IgD-negative memory B cell (primary cell): ENCODE data around the gene CYP3A5. TPM values are rescaled to one million over a fixed set of nuclear protein-coding genes. Genes with fewer than 3 reads are reported as not detected.
A peak's percentile ranks its signal among the peaks of the same experiment; 100 is the strongest.
"Not testable (repeated sequence)": the region's sequence is repeated elsewhere in the genome, so short reads cannot be mapped to it uniquely, and the experiment has no call there.

Experiments used
- H3K27ac Mint-ChIP-seq, 3 donors: one replicate each; pipeline ENCODE4 v1.8.0; 2020 to 2022; ENCODE audit warnings: mild to moderate bottlenecking in 3 of 3, mixed read lengths in 3 of 3, moderate library complexity in 1 of 3
- H3K27me3 Mint-ChIP-seq: one replicate; pipeline ENCODE4 v1.8.0; 2021; ENCODE audit warnings: mixed read lengths
- H3K36me3 Mint-ChIP-seq: one replicate; pipeline ENCODE4 v1.8.0; 2020; ENCODE audit warnings: mild to moderate bottlenecking, mixed read lengths
- H3K4me1 Mint-ChIP-seq, 3 donors: one replicate each; pipeline ENCODE4 v1.8.0; 2020 to 2022; ENCODE audit warnings: mixed read lengths in 3 of 3, mild to moderate bottlenecking in 1 of 3
- H3K4me3 Mint-ChIP-seq, 4 donors: one replicate each; pipeline ENCODE4 v1.8.0; 2020 to 2022; ENCODE audit warnings: mild to moderate bottlenecking in 4 of 4, mixed read lengths in 4 of 4, moderate library complexity in 3 of 4
- H3K9me3 Mint-ChIP-seq, 3 donors: one replicate each; pipeline ENCODE4 v1.8.0; 2020 to 2021; ENCODE audit warnings: mixed read lengths in 3 of 3, mild to moderate bottlenecking in 1 of 3
- polyA plus RNA-seq: library from polyadenylated mRNA; unstranded; fragments of 300-500 nt; fragmentation: Illumina TruSeq; gene quantifications from one replicate; pipeline ENCODE4 v1.2.3, GENCODE V29; 2021

Gene CYP3A5
- polyA plus RNA-seq: 0.16 TPM

GRCh38 chr7:99679400-99680191 is at the start of gene CYP3A5:
Gene CYP3A5, minus strand, starts transcription at chr7:99679996. Its CDS starts 100 bp downstream, at chr7:99679896.
- Mint-ChIP-seq H3K36me3 (peaks cover 6% of the 10 kb centered on the region), H3K9me3 (peaks cover 1 to 9% (median 6%) of the 10 kb centered on the region in 3 donors), H3K27ac (no peak within 1 kb of the TSS), H3K4me3 (peak within 1 kb of the TSS in 1 of 4 donors; percentile 82), H3K4me1 (peaks cover 0 to 2% (median 1%) of the 10 kb centered on the region in 3 donors), H3K27me3 (peaks cover 1% of the 10 kb centered on the region)

- H3K27ac Mint-ChIP-seq: no peak overlapping the region
- no peaks in the 10 kb centered on the region for H3K36me3 Mint-ChIP-seq
- H3K4me1 Mint-ChIP-seq: peaks cover 0 to under 1% (median 0%) of the 10 kb centered on the region in 3 donors
Observed at GRCh38 chr7:99728615-99729014, 48.8 kb upstream of the CYP3A5 start.

GRCh38 chr7:99723201-99723600 is 43.4 kb upstream of the CYP3A5 start:
- H3K36me3 Mint-ChIP-seq, H3K9me3 Mint-ChIP-seq, H3K27ac Mint-ChIP-seq, H3K27me3 Mint-ChIP-seq, H3K4me1 Mint-ChIP-seq, H3K4me3 Mint-ChIP-seq: not testable (repeated sequence)

More at GRCh38 chr7:99728615-99729014, 48.8 kb upstream of the CYP3A5 start:
- H3K9me3 Mint-ChIP-seq: peaks cover 0 to 1% (median 0%) of the 10 kb centered on the region in 3 donors
- no peak overlapping the region for H3K4me3 Mint-ChIP-seq
- H3K27me3 Mint-ChIP-seq: peaks cover 2% of the 10 kb centered on the region

- H3K27ac Mint-ChIP-seq: no peak overlapping the region
- H3K36me3 Mint-ChIP-seq: peaks cover 4% of the 10 kb centered on the region
- H3K9me3 Mint-ChIP-seq: peaks cover 0 to 10% (median 1%) of the 10 kb centered on the region in 3 donors
- no peak overlapping the region for H3K4me3 Mint-ChIP-seq
- H3K4me1 Mint-ChIP-seq: no peaks in the 10 kb centered on the region
- peaks cover 4% of the 10 kb centered on the region for H3K27me3 Mint-ChIP-seq
Observed at GRCh38 chr7:99720800-99721595, 41.2 kb upstream of the CYP3A5 start.

- H3K4me3 Mint-ChIP-seq: no peak overlapping the region
- peaks cover 4% of the 10 kb centered on the region for H3K27me3 Mint-ChIP-seq
- H3K36me3 Mint-ChIP-seq: peaks cover 4% of the 10 kb centered on the region
- H3K9me3 Mint-ChIP-seq: peaks cover 0 to 10% (median 1%) of the 10 kb centered on the region in 3 donors
- H3K27ac Mint-ChIP-seq: no peak overlapping the region
- no peaks in the 10 kb centered on the region for H3K4me1 Mint-ChIP-seq
Observed at GRCh38 chr7:99719996-99720769, 40.4 kb upstream of the CYP3A5 start.

- Mint-ChIP-seq H3K4me1 (no peaks in the 10 kb centered on the region), H3K9me3 (peaks cover 1 to 16% (median 4%) of the 10 kb centered on the region in 3 donors), H3K36me3 (peaks cover 10% of the 10 kb centered on the region)
Observed at GRCh38 chr7:99713995-99714570, 34.3 kb upstream of the CYP3A5 start.

GRCh38 chr7:99709838-99710578 is 30.2 kb upstream of the CYP3A5 start:
- peaks cover 12% of the 10 kb centered on the region for H3K36me3 Mint-ChIP-seq
- H3K4me1 Mint-ChIP-seq: no peaks in the 10 kb centered on the region
- no peaks in the 10 kb centered on the region for H3K27me3 Mint-ChIP-seq
- no peak overlapping the region for H3K4me3 Mint-ChIP-seq
- peaks cover 0 to 5% (median 4%) of the 10 kb centered on the region in 3 donors for H3K9me3 Mint-ChIP-seq
- H3K27ac Mint-ChIP-seq: no peak overlapping the region

More at GRCh38 chr7:99713995-99714570, 34.3 kb upstream of the CYP3A5 start:
- peaks cover 1% of the 10 kb centered on the region for H3K27me3 Mint-ChIP-seq
- H3K27ac Mint-ChIP-seq: no peak overlapping the region
- no peak overlapping the region for H3K4me3 Mint-ChIP-seq

- Mint-ChIP-seq H3K27me3 (no peaks in the 10 kb centered on the region), H3K4me3 (no peak overlapping the region), H3K4me1 (no peaks in the 10 kb centered on the region), H3K36me3 (peaks cover 10% of the 10 kb centered on the region), H3K27ac (no peak overlapping the region), H3K9me3 (peaks cover 0 to 2% (median 0%) of the 10 kb centered on the region in 3 donors)
Observed at GRCh38 chr7:99709260-99709659, 29.5 kb upstream of the CYP3A5 start.

- Mint-ChIP-seq H3K4me1 (no peaks in the 10 kb centered on the region), H3K36me3 (peaks cover 9% of the 10 kb centered on the region), H3K9me3 (no peaks in the 10 kb centered on the region), H3K27ac (no peak overlapping the region), H3K4me3 (no peak overlapping the region), H3K27me3 (peaks cover 6% of the 10 kb centered on the region)
Observed at GRCh38 chr7:99707096-99707495, 27.3 kb upstream of the CYP3A5 start.

DNA sequence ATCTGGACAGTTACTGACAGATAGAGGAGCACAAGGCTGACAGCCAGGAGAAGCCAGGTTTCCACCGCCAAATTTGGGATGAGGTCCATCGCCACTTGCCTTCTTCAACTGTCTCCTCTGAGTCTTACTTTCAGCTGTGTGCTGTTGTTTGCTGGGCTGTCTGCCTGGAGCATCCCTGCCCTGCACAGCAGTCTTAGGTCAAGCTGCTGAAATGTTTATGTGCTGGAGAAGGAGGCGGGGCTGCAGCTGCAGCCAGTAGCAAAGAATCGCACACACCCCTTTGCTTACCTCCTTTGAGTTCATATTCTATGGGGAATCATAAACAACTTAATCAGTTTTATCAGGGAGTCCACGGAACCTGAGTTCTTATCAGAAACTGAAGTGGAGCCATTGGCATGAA is 20.1 kb upstream of the CYP3A5 start:
- peaks cover 10% of the 10 kb centered on the region for H3K27me3 Mint-ChIP-seq
- H3K27ac Mint-ChIP-seq: no peak overlapping the region
- H3K4me3 Mint-ChIP-seq: no peak overlapping the region
- peaks cover 0 to 2% (median 0%) of the 10 kb centered on the region in 3 donors for H3K9me3 Mint-ChIP-seq
- H3K4me1 Mint-ChIP-seq: no peaks in the 10 kb centered on the region
- peaks cover 3% of the 10 kb centered on the region for H3K36me3 Mint-ChIP-seq

- not testable (repeated sequence) for H3K9me3 Mint-ChIP-seq, H3K27me3 Mint-ChIP-seq, H3K36me3 Mint-ChIP-seq, H3K4me1 Mint-ChIP-seq, H3K27ac Mint-ChIP-seq
- peak overlapping the region in 1 of 4 donors; percentile 28 for H3K4me3 Mint-ChIP-seq
Observed at GRCh38 chr7:99698867-99699730, 19.3 kb upstream of the CYP3A5 start.

GRCh38 chr7:99694912-99695304 is 15.1 kb upstream of the CYP3A5 start:
- no peak overlapping the region for H3K4me3 Mint-ChIP-seq
- peaks cover 1% of the 10 kb centered on the region for H3K27me3 Mint-ChIP-seq
- peaks cover 2 to 7% (median 4%) of the 10 kb centered on the region in 3 donors for H3K9me3 Mint-ChIP-seq
- no peak overlapping the region for H3K27ac Mint-ChIP-seq
- H3K36me3 Mint-ChIP-seq: peaks cover 3% of the 10 kb centered on the region
- H3K4me1 Mint-ChIP-seq: no peaks in the 10 kb centered on the region

GRCh38 chr7:99694201-99694911 is 14.6 kb upstream of the CYP3A5 start:
- H3K9me3 Mint-ChIP-seq: peaks cover 2 to 8% (median 4%) of the 10 kb centered on the region in 3 donors
- H3K4me1 Mint-ChIP-seq: no peaks in the 10 kb centered on the region
- H3K36me3 Mint-ChIP-seq: peaks cover 3% of the 10 kb centered on the region
- H3K4me3 Mint-ChIP-seq: no peak overlapping the region
- H3K27ac Mint-ChIP-seq: no peak overlapping the region
- peaks cover 1% of the 10 kb centered on the region for H3K27me3 Mint-ChIP-seq
